H9 (cell line): ENCODE results near the gene KRT77. TPM values are rescaled to one million over a fixed set of nuclear protein-coding genes. Genes with fewer than 3 reads are reported as not detected.

ENCODE experiments used
- DNase-seq: peaks from one replicate; pipeline ENCODE4 v3.0.0-alpha.2; 2017
- H2AFZ ChIP-seq: one replicate; pipeline ENCODE4 v1.6.1; 2013; ENCODE audit warnings: mild to moderate bottlenecking, low read length, control low read depth, moderate library complexity
- H2AK5ac ChIP-seq: 2 replicates; pipeline ENCODE4 v1.6.1; 2013; ENCODE audit warnings: low read length, control low read depth, mixed read lengths; ENCODE audit not compliant: insufficient read length
- H2BK120ac ChIP-seq: one replicate; pipeline ENCODE4 v1.6.1; 2013; ENCODE audit warnings: low read depth, mild to moderate bottlenecking, low read length, control low read depth, inconsistent platforms; ENCODE audit not compliant: poor library complexity, severe bottlenecking
- H2BK12ac ChIP-seq: 2 replicates; pipeline ENCODE4 v1.6.1; 2013; ENCODE audit warnings: low read length, control low read depth, mixed read lengths, low read depth; ENCODE audit not compliant: insufficient read length
- H2BK15ac ChIP-seq: 2 replicates; pipeline ENCODE4 v1.6.1; 2013; ENCODE audit warnings: low read depth, low read length, control low read depth
- H2BK20ac ChIP-seq: one replicate; pipeline ENCODE4 v1.6.1; 2013; ENCODE audit warnings: low read depth, mild to moderate bottlenecking, low read length, control low read depth, inconsistent platforms; ENCODE audit not compliant: poor library complexity, severe bottlenecking
- H2BK5ac ChIP-seq: 2 replicates; pipeline ENCODE4 v1.6.1; 2013; ENCODE audit warnings: low read length, control low read depth, mixed read lengths; ENCODE audit not compliant: insufficient read length
- H3K14ac ChIP-seq: 2 replicates; pipeline ENCODE4 v1.6.1; 2013; ENCODE audit warnings: low read length, control low read depth; ENCODE audit not compliant: insufficient read depth
- H3K18ac ChIP-seq: 2 replicates; pipeline ENCODE4 v1.6.1; 2013; ENCODE audit warnings: low read depth, mild to moderate bottlenecking, mixed read lengths, low read length, control low read depth; ENCODE audit not compliant: insufficient read length
- H3K23ac ChIP-seq: 2 replicates; pipeline ENCODE4 v1.6.1; 2013; ENCODE audit warnings: low read length, control low read depth, mixed read lengths, low read depth; ENCODE audit not compliant: insufficient read length
- H3K23me2 ChIP-seq: 2 replicates; pipeline ENCODE4 v1.6.1; 2013; ENCODE audit warnings: low read depth, mild to moderate bottlenecking, mixed read lengths, low read length, control low read depth; ENCODE audit not compliant: insufficient read length, poor library complexity, severe bottlenecking
- H3K27ac ChIP-seq: 2 replicates; pipeline ENCODE4 v1.5.1; 2013; ENCODE audit warnings: low read length, control low read depth, mixed read lengths, low read depth; ENCODE audit not compliant: insufficient read length
- H3K27me3 ChIP-seq: 2 replicates; pipeline ENCODE4 v1.6.1; 2013; ENCODE audit warnings: low read length, control low read depth, inconsistent platforms; ENCODE audit not compliant: insufficient read depth
- H3K4ac ChIP-seq: 2 replicates; pipeline ENCODE4 v1.6.1; 2013; ENCODE audit warnings: low read depth, mild to moderate bottlenecking, control low read depth, inconsistent platforms, low read length, moderate library complexity
- H3K4me1 ChIP-seq: 2 replicates; pipeline ENCODE4 v1.6.1; 2013; ENCODE audit warnings: low read length, control low read depth, inconsistent platforms; ENCODE audit not compliant: insufficient read depth
- H3K4me2 ChIP-seq: 2 replicates; pipeline ENCODE4 v1.6.1; 2013; ENCODE audit warnings: low read length, control low read depth, mixed read lengths; ENCODE audit not compliant: insufficient read length, insufficient read depth
- H3K56ac ChIP-seq: 2 replicates; pipeline ENCODE4 v1.6.1; 2013; ENCODE audit warnings: low read depth, mild to moderate bottlenecking, mixed read lengths, low read length, control low read depth; ENCODE audit not compliant: insufficient read length
- H3K79me1 ChIP-seq: 2 replicates; pipeline ENCODE4 v1.6.1; 2013; ENCODE audit warnings: low read depth, mild to moderate bottlenecking, moderate library complexity, low read length, control low read depth, inconsistent platforms; ENCODE audit not compliant: insufficient read depth, poor library complexity, severe bottlenecking
- H3K79me2 ChIP-seq: 2 replicates; pipeline ENCODE4 v1.6.1; 2013; ENCODE audit warnings: low read length, control low read depth, inconsistent platforms; ENCODE audit not compliant: insufficient read depth
- H3K9ac ChIP-seq: 2 replicates; pipeline ENCODE4 v1.6.1; 2013; ENCODE audit warnings: low read length, control low read depth, mixed read lengths; ENCODE audit not compliant: insufficient read length; ENCODE audit errors: extremely low read depth
- H3K9me3 ChIP-seq: one replicate; pipeline ENCODE4 v1.6.1; 2013; ENCODE audit warnings: low read depth, low read length, inconsistent platforms; ENCODE audit not compliant: control insufficient read depth
- H3T11ph ChIP-seq: one replicate; pipeline ENCODE4 v1.6.1; 2013; ENCODE audit warnings: mild to moderate bottlenecking, low read length, control low read depth, inconsistent platforms
- H4K20me1 ChIP-seq: one replicate; pipeline ENCODE4 v1.6.1; 2013; ENCODE audit not compliant: control insufficient read depth, insufficient read length, insufficient read depth
- H4K5ac ChIP-seq: 2 replicates; pipeline ENCODE4 v1.6.1; 2013; ENCODE audit warnings: low read depth, mild to moderate bottlenecking, mixed read lengths, low read length, control low read depth; ENCODE audit not compliant: insufficient read length
- H4K8ac ChIP-seq: replicated peaks from 2 replicates; pipeline ENCODE4 v1.6.1; 2013; ENCODE audit warnings: low read length, control low read depth, mixed read lengths, low read depth; ENCODE audit not compliant: insufficient read length
- H4K91ac ChIP-seq: 2 replicates; pipeline ENCODE4 v1.6.1; 2013; ENCODE audit warnings: low read depth, mild to moderate bottlenecking, moderate library complexity, mixed read lengths, low read length, control low read depth; ENCODE audit not compliant: insufficient read length
- H3K27ac Mint-ChIP-seq, 3 experiments: 2 replicates in 2 of 3; 3 replicates in 1 of 3; pipeline ENCODE4 v1.8.0; 2020 to 2021; ENCODE audit warnings: mixed read lengths in 3 of 3, mild to moderate bottlenecking in 1 of 3, moderate library complexity in 1 of 3
- H3K27me3 Mint-ChIP-seq: 2 replicates; pipeline ENCODE4 v1.8.0; 2021; ENCODE audit warnings: low read depth, mild to moderate bottlenecking, moderate library complexity, mixed read lengths
- H3K36me3 Mint-ChIP-seq, 3 experiments: 2 replicates in 2 of 3; 3 replicates in 1 of 3; pipeline ENCODE4 v1.8.0; 2020 to 2021; ENCODE audit warnings: low read depth in 3 of 3, mixed read lengths in 3 of 3; ENCODE audit not compliant: insufficient read depth in 1 of 3
- H3K4me1 Mint-ChIP-seq, 2 experiments: 2 replicates each; pipeline ENCODE4 v1.8.0; 2020; ENCODE audit warnings: mixed read lengths in 2 of 2
- H3K4me3 Mint-ChIP-seq, 2 experiments: 2 replicates in 1 of 2; 3 replicates in 1 of 2; pipeline ENCODE4 v1.8.0; 2020 to 2021; ENCODE audit warnings: mild to moderate bottlenecking in 2 of 2, mixed read lengths in 2 of 2, moderate library complexity in 1 of 2
- H3K9me3 Mint-ChIP-seq, 2 experiments: 2 replicates in 1 of 2; 3 replicates in 1 of 2; pipeline ENCODE4 v1.8.0; 2020; ENCODE audit warnings: mild to moderate bottlenecking in 2 of 2, mixed read lengths in 2 of 2, moderate library complexity in 1 of 2
- CTCF ChIP-seq: fragments of 200-600 bp; sonication (generic); conservative IDR thresholded peaks from 3 replicates; pipeline ENCODE4 v1.8.0; 2021; ENCODE audit warnings: antibody characterized with exemption, mild to moderate bottlenecking
- WGBS: extraction: QIAGEN DNeasy Blood & Tissue Kit; methylation state at CpG from one replicate; pipeline ENCODE4 v1.1.7; 2013; ENCODE audit warnings: missing lambda C conversion rate, low lambda C conversion rate, mixed read lengths; ENCODE audit not compliant: insufficient read length; ENCODE audit errors: extremely low coverage; 5-methylcytosine and 5-hydroxymethylcytosine counted together
- total RNA-seq: library from RNA; stranded (reverse); gene quantifications from 2 replicates; pipeline ENCODE4 v1.2.1, GENCODE V29; 2021

KRT77 gene
- total RNA-seq, 1 experiment from 2014 or later, result not detected

- Histone ChIP-seq H3K9me3 (no peaks in the 10 kb centered on the region), H4K5ac (no peak overlapping the region), H2BK120ac (no peak overlapping the region), H2BK15ac (no peak overlapping the region), H2AK5ac (no peak overlapping the region), H4K8ac (no peak overlapping the region), H3K56ac (no peak overlapping the region), H3K79me2 (no peaks in the 10 kb centered on the region), H4K91ac (no peak overlapping the region), H3K27ac (no peak overlapping the region), H3K27me3 (no peaks in the 10 kb centered on the region), H3T11ph (no peak overlapping the region), H3K18ac (no peak overlapping the region), H2AFZ (no peak overlapping the region), H2BK20ac (no peak overlapping the region), H2BK12ac (no peak overlapping the region), H3K4me2 (no peak overlapping the region), H3K9ac (no peak overlapping the region), H3K23me2 (no peaks in the 10 kb centered on the region), H3K79me1 (no peaks in the 10 kb centered on the region), H3K14ac (no peak overlapping the region), H2BK5ac (no peak overlapping the region), H3K4ac (no peak overlapping the region), H3K23ac (no peak overlapping the region), H4K20me1 (no peaks in the 10 kb centered on the region), H3K4me1 (no peaks in the 10 kb centered on the region)
- Mint-ChIP-seq H3K4me1 (peaks cover 4% of the 10 kb centered on the region in 2 experiments; a peak in 3 of 4 replicates), H3K36me3 (no peaks in the 10 kb centered on the region), H3K27ac (peak overlapping the region in 1 of 3 experiments; percentile 65; a peak in 1 of 7 replicates), H3K27me3 (peaks cover 53% of the 10 kb centered on the region), H3K9me3 (no peaks in the 10 kb centered on the region), H3K4me3 (no peak overlapping the region)
- TF ChIP-seq CTCF, result no peak
- peak; percentile 77 for DNase-seq
- WGBS, result no CpG with 5 or more reads among the region's 16 CpGs
Observed at GRCh38 chr12:52741375-52742195, 38.3 kb upstream of the KRT77 start.
